HG03025 (cell line): ENCODE data around the gene MYO10.
"Not testable (repeated sequence)": the region's sequence is repeated elsewhere in the genome, so short reads cannot be mapped to it uniquely, and the experiment has no call there.

Source experiments
- ATAC-seq: cut with Tn5 transposase; IDR thresholded peaks from one replicate; pipeline ENCODE4 v1.9.1; 2021; ENCODE audit warnings: mild to moderate bottlenecking, moderate library complexity; ENCODE audit not compliant: unreplicated experiment, low FRiP score

MYO10 gene

GRCh38 chr5:16831326-16831725 lies 104.8 kb downstream of the MYO10 start:
- ATAC-seq = not testable (repeated sequence)

- ATAC-seq = no peak
Observed at GRCh38 chr5:16827755-16828154, 108.3 kb downstream of the MYO10 start.

- ATAC-seq = no peak
Observed at GRCh38 chr5:16826379-16827125, 109.5 kb downstream of the MYO10 start.

GRCh38 chr5:16819522-16820167 lies 116.4 kb downstream of the MYO10 start:
- ATAC-seq = no peak

GRCh38 chr5:16815432-16815831 lies 120.7 kb downstream of the MYO10 start:
- ATAC-seq = no peak

- ATAC-seq = no peak
Observed at GRCh38 chr5:16812911-16813310, 123.2 kb downstream of the MYO10 start.

GRCh38 chr5:16812448-16812847 lies 123.6 kb downstream of the MYO10 start:
- no peak for ATAC-seq

- no peak for ATAC-seq
Observed at GRCh38 chr5:16810208-16810854, 125.8 kb downstream of the MYO10 start.

GRCh38 chr5:16809395-16810207 lies 126.5 kb downstream of the MYO10 start:
- no peak for ATAC-seq

- ATAC-seq = no peak
Observed at GRCh38 chr5:16809010-16809394, 127.1 kb downstream of the MYO10 start.

GRCh38 chr5:16808021-16808420 lies 128.1 kb downstream of the MYO10 start:
- no peak for ATAC-seq

GRCh38 chr5:16807547-16807864 lies 128.6 kb downstream of the MYO10 start:
- ATAC-seq = no peak

- ATAC-seq = no peak
Observed at GRCh38 chr5:16806711-16807546, 129.2 kb downstream of the MYO10 start.

- ATAC-seq = no peak
Observed at GRCh38 chr5:16805486-16805885, 130.6 kb downstream of the MYO10 start.

- no peak for ATAC-seq
Observed at GRCh38 chr5:16803831-16804230, 132.3 kb downstream of the MYO10 start.

GRCh38 chr5:16800477-16800876 lies 135.6 kb downstream of the MYO10 start:
- no peak for ATAC-seq

- ATAC-seq = no peak
Observed at GRCh38 chr5:16799796-16800195, 136.3 kb downstream of the MYO10 start.

- ATAC-seq = no peak
Observed at GRCh38 chr5:16797951-16798350, 138.1 kb downstream of the MYO10 start.

GRCh38 chr5:16794269-16794913 lies 141.7 kb downstream of the MYO10 start:
- no peak for ATAC-seq
